ENCODE measurements around the gene RAI1.

DNA sequence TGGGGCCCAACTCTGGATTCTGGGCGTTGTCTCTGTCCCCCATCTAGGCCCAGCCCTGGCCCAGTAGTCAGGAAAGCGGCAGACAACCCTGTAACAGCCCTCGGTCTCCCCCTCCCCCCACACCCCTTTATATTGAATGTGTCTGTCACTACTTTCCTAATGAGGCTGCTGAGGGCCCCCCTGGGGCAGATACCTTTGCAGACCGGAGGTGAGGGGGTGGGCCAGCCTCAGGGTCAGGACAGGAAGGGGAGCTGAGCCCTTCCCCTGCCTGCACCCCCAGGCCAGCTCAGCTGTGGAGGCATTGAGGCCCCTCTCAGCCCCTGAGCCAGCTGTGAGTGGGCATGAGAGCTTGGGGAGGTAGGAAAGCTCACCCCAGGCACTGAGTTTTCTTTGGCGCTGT, 17.1 kb downstream of the RAI1 start:
- TF ChIP-seq, protein P1, sequence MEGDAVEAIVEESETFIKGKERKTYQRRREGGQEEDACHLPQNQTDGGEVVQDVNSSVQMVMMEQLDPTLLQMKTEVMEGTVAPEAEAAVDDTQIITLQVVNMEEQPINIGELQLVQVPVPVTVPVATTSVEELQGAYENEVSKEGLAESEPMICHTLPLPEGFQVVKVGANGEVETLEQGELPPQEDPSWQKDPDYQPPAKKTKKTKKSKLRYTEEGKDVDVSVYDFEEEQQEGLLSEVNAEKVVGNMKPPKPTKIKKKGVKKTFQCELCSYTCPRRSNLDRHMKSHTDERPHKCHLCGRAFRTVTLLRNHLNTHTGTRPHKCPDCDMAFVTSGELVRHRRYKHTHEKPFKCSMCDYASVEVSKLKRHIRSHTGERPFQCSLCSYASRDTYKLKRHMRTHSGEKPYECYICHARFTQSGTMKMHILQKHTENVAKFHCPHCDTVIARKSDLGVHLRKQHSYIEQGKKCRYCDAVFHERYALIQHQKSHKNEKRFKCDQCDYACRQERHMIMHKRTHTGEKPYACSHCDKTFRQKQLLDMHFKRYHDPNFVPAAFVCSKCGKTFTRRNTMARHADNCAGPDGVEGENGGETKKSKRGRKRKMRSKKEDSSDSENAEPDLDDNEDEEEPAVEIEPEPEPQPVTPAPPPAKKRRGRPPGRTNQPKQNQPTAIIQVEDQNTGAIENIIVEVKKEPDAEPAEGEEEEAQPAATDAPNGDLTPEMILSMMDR (conservative IDR thresholded peaks at IDR 0.05), result no peak
- no peak for TF ChIP-seq ZFX (IDR thresholded peaks at IDR 0.05)

All from C4-2B (cell line).